Duodenal mucosa (tissue), 2 donors: ENCODE results near the gene MYBPH.

ENCODE experiments used
- H3K27ac ChIP-seq: one replicate; pipeline ENCODE4 v1.7.0; 2013; ENCODE audit warnings: low read depth, low read length
- H3K27me3 ChIP-seq, 2 donors: one replicate each; pipeline ENCODE4 v1.7.0; 2013; ENCODE audit warnings: low read length in 2 of 2, control low read depth in 1 of 2; ENCODE audit not compliant: insufficient read depth in 2 of 2, control insufficient read depth in 1 of 2
- H3K36me3 ChIP-seq, 2 donors: one replicate each; pipeline ENCODE4 v1.7.0; 2013; ENCODE audit warnings: low read length in 2 of 2, control low read depth in 1 of 2; ENCODE audit not compliant: insufficient read depth in 2 of 2, control insufficient read depth in 1 of 2
- H3K4me1 ChIP-seq, 2 donors: one replicate each; pipeline ENCODE4 v1.7.0; 2013; ENCODE audit warnings: low read length in 2 of 2, control low read depth in 1 of 2; ENCODE audit not compliant: insufficient read depth in 2 of 2, control insufficient read depth in 1 of 2
- H3K4me3 ChIP-seq, 2 donors: one replicate each; pipeline ENCODE4 v1.7.0; 2013; ENCODE audit warnings: low read length in 2 of 2, low read depth in 1 of 2
- H3K9ac ChIP-seq, 2 donors: one replicate each; pipeline ENCODE4 v1.7.0; 2013; ENCODE audit warnings: low read length in 2 of 2, low read depth in 1 of 2
- H3K9me3 ChIP-seq, 2 donors: one replicate each; pipeline ENCODE4 v1.7.0; 2013; ENCODE audit warnings: low read length in 2 of 2, control low read depth in 1 of 2; ENCODE audit not compliant: control insufficient read depth in 1 of 2

Gene MYBPH

DNA sequence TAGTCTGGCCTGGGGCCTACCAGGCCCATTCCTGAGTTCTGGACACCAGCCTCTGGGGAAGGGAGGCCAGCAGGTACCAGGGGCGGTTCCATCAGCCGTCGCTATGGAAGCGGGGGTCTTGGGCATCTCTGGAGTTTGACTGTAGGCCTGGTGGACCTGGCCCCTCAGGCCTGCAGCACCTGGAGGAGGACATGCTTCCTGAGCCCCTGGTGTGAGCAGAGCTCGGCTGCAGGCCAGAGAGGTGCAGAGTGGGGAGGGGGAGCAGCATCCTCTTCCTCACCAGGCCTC lies 7.8 kb downstream of the MYBPH start:
- H3K9ac ChIP-seq, result no peak overlapping the region
- no peaks in the 10 kb centered on the region for H3K27me3 ChIP-seq
- no peaks in the 10 kb centered on the region for H3K9me3 ChIP-seq
- no peak overlapping the region for H3K4me3 ChIP-seq
- no peaks in the 10 kb centered on the region for H3K4me1 ChIP-seq
- H3K36me3 ChIP-seq, result no peaks in the 10 kb centered on the region
- no peak overlapping the region for H3K27ac ChIP-seq

DNA sequence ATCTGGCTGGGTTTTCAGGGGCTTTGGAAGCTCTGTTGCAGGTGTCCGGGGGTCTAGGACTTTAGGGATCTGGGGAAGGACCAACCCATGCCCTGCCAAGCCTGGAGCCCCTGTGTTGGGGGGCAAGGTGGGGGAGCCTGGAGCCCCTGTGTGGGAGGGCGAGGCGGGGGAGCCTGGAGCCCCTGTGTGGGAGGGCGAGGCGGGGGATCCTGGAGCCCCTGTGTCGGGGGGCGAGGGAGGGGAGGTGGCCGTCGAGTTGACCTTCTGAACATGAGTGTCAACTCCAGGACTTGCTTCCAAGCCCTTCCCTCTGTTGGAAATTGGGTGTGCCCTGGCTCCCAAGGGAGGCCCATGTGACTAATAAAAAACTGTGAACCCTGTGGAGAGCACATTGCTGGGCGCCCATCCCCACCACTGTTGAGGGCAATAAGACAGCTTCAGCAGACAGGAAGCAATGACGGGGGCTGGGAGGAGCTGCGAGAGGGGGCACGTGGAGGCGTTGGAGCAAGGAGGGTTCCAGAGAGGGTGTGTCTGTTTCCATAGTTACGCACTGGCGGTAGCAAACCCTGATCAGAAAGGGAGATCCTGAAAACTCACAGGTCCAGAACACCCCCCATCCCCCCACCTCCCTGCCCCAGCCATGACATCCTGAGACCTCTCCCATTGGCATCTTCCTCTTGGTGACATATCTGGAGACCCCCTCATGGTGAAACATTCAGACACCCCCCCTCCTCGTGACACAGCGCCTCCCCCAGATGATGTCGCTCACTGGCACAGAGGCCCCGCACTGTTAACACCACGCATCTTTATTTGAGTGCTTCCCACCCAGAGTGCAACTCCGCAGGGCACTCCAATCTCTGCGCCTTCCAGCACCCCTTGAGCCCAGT lies 8.4 kb downstream of the MYBPH start:
- Histone ChIP-seq H3K36me3 (no peaks in the 10 kb centered on the region), H3K27ac (no peak overlapping the region), H3K27me3 (no peaks in the 10 kb centered on the region), H3K4me3 (no peak overlapping the region), H3K9me3 (no peaks in the 10 kb centered on the region), H3K4me1 (no peaks in the 10 kb centered on the region), H3K9ac (no peak overlapping the region)

DNA sequence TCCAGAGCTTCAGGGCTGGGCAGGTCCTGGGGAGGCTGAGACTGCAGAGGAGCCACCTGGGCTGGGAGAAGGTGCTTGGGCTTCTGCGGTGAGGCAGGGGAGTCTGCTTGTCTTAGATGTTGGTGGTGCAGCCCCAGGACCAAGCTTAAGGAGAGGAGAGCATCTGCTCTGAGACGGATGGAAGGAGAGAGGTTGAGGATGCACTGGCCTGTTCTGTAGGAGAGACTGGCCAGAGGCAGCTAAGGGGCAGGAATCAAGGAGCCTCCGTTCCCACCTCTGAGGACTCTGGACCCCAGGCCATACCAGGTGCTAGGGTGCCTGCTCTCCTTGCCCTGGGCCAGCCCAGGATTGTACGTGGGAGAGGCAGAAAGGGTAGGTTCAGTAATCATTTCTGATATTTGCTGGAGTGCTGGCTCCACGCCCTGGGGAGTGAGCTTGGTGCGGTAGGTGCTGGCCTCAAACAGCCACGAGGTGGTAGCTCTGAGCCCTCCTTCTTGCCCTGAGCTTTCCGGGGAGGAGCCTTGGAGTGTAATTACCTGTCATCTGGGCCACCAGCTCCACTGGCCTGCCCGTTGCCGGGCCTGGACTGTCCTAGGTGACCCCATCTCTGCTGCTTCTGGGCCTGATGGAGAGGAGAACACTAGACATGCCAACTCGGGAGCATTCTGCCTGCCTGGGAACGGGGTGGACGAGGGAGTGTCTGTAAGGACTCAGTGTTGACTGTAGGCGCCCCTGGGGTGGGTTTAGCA lies 9.3 kb downstream of the MYBPH start:
- Histone ChIP-seq H3K4me3 (no peak overlapping the region), H3K9ac (no peak overlapping the region), H3K27ac (no peak overlapping the region), H3K9me3 (no peaks in the 10 kb centered on the region), H3K4me1 (no peaks in the 10 kb centered on the region), H3K27me3 (no peaks in the 10 kb centered on the region), H3K36me3 (no peaks in the 10 kb centered on the region)

DNA sequence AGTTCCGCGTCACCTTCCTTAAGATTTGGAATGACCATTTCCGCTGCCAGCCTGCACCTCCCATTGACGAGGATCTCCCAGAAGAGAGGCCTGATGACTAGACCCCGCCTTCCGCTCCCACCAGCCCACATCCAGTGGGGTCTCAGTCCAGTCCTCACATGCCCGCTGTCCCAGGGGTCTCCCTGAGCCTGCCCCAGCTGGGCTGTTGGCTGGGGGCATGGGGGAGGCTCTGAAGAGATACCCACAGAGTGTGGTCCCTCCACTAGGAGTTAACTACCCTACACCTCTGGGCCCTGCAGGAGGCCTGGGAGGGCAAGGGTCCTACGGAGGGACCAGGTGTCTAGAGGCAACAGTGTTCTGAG lies 9.8 kb downstream of the MYBPH start:
- no peaks in the 10 kb centered on the region for H3K36me3 ChIP-seq
- no peak overlapping the region for H3K9ac ChIP-seq
- H3K4me1 ChIP-seq, result no peaks in the 10 kb centered on the region
- H3K9me3 ChIP-seq, result no peaks in the 10 kb centered on the region
- no peak overlapping the region for H3K4me3 ChIP-seq
- no peaks in the 10 kb centered on the region for H3K27me3 ChIP-seq
- no peak overlapping the region for H3K27ac ChIP-seq

DNA sequence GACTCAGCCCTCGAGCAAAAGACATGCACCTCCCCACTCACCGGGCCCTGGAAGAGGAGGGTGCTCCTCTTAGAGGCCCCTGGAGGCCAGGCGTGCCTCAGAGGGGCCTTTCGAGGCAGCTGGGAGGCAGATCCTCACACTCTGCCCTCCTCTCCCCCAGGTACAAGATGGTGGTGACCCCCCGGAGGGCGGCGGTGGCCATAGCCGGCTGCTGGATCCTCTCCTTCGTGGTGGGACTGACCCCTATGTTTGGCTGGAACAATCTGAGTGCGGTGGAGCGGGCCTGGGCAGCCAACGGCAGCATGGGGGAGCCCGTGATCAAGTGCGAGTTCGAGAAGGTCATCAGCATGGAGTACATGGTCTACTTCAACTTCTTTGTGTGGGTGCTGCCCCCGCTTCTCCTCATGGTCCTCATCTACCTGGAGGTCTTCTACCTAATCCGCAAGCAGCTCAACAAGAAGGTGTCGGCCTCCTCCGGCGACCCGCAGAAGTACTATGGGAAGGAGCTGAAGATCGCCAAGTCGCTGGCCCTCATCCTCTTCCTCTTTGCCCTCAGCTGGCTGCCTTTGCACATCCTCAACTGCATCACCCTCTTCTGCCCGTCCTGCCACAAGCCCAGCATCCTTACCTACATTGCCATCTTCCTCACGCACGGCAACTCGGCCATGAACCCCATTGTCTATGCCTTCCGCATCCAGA lies 10.4 kb downstream of the MYBPH start:
- no peaks in the 10 kb centered on the region for H3K4me1 ChIP-seq
- no peaks in the 10 kb centered on the region for H3K36me3 ChIP-seq
- H3K4me3 ChIP-seq, result no peak overlapping the region
- H3K9me3 ChIP-seq, result no peaks in the 10 kb centered on the region
- no peak overlapping the region for H3K9ac ChIP-seq
- H3K27me3 ChIP-seq, result no peaks in the 10 kb centered on the region
- H3K27ac ChIP-seq, result no peak overlapping the region

DNA sequence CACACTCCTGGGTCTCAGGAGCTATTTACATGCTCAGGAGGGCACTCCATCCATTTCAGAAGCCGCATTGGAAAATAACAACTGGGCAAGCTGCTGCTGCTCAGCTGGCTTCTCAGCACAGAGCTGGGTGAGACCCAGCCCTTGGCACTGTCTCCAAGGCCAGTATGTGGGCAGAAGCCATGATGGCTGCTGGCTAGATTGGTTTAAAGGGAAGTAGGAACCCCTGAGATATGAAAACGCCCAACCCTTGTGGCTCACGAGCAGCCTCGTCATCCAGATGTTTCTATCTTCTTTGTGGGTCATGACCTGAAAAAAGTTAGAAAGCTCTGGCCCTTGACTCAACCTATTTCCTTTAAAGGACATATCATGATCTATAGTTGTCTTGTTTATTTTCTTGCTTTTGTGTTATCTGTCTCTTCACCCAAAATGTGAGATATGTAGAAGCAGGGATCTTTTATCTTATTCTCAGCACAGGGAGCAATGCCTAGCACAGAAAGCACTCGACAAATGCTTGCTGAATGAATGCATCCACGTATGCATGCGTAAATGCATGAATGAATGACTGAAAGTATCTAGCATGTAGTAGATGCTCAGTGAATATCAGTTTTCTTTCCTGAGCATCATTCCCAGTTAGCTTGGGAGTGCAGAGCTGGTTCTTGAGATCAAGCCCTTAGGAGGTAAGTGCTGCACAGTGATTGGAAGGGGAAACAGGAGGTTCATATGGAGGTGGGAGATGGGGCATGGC lies 11.6 kb downstream of the MYBPH start:
- H3K9ac ChIP-seq, result no peak overlapping the region
- no peaks in the 10 kb centered on the region for H3K27me3 ChIP-seq
- H3K9me3 ChIP-seq, result no peaks in the 10 kb centered on the region
- no peak overlapping the region for H3K27ac ChIP-seq
- no peak overlapping the region for H3K4me3 ChIP-seq
- H3K4me1 ChIP-seq, result no peaks in the 10 kb centered on the region
- H3K36me3 ChIP-seq, result no peaks in the 10 kb centered on the region

DNA sequence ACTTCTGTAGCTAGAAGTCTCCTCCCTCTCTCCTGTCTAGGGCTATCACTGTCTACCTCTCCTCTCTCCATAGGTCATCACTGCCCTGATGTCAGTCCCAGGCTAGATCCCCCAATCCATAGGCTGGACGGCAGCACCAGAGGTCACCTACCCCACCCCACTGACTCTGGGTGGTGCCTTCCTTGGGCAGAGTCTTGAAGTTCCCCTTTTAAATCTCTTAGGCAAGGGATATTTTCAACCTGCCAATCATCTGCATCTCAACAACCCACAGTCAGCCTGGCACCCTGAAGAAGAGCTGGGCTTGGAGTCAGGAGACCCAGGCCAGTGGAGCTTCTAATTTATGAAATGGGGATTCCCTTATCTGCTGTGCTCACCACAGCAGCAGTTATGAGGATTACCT lies 13.2 kb downstream of the MYBPH start:
- Histone ChIP-seq H3K36me3 (no peaks in the 10 kb centered on the region), H3K4me3 (no peak overlapping the region), H3K9ac (no peak overlapping the region), H3K27ac (no peak overlapping the region), H3K9me3 (no peaks in the 10 kb centered on the region), H3K4me1 (no peaks in the 10 kb centered on the region), H3K27me3 (no peaks in the 10 kb centered on the region)

DNA sequence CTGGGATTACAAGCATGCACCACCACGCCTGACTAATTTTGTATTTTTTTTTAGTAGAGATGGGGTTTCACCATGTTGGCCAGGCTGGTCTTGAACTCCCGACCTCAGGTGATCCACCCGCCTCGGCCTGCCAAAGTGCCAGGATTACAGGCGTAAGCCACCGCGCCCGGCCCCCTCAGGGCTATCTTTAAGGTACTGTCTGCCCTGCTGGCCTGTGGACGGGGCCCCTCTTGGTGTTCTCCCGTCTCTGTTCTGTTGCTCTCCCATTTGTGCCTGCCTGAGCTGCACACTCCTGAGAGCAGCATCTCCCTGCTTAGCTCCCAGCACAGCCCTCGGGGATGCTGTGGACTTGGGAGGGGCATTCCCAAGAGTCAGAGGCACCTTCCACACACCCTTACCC lies 13.9 kb downstream of the MYBPH start:
- Histone ChIP-seq H3K9me3 (no peaks in the 10 kb centered on the region), H3K4me1 (no peaks in the 10 kb centered on the region), H3K36me3 (no peaks in the 10 kb centered on the region), H3K27ac (no peak overlapping the region), H3K9ac (no peak overlapping the region), H3K27me3 (no peaks in the 10 kb centered on the region), H3K4me3 (no peak overlapping the region)

DNA sequence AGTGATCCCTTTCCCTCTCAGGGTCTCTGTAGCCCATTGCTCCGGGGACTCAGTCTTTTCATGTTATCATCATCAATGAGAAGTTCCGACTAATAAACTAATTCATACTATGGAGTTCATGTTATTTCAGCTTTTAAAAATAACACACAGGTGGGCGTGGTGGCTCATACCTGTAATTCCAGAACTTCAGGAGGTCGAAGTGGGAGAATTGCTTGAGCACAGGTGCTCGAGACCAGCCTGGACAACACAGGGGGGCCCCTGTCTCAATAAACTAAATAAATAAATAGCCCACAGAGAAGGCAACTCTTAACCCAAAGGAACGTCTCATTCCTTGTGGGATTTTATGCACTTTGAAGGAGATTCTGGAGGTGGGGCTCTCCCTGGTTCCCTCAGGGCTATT lies 14.5 kb downstream of the MYBPH start:
- Histone ChIP-seq H3K36me3 (no peaks in the 10 kb centered on the region), H3K9ac (no peak overlapping the region), H3K4me3 (no peak overlapping the region), H3K27me3 (no peaks in the 10 kb centered on the region), H3K9me3 (no peaks in the 10 kb centered on the region), H3K27ac (no peak overlapping the region), H3K4me1 (peaks cover 3 to 4% of the 10 kb centered on the region in 2 donors)

DNA sequence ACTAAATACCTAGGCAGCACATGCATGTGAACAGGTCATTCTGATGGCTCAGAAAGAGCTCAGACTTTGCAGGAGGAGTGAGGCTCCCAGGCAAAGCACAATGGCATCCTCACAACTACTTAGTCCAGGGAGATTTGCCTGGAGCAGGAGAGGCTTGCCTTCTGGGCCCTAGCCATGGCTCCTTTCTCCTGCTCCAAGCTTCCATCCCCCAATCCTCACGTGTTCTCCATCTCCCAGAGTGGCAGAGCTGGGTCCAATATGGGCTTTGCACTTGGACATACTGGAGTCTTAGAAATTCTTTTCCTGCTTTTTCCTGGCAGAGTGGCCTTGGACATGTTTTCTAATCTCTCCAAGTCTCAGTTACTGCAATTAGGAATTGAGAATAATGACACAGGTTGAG lies 15.8 kb downstream of the MYBPH start:
- no peaks in the 10 kb centered on the region for H3K36me3 ChIP-seq
- H3K27me3 ChIP-seq, result no peaks in the 10 kb centered on the region
- H3K4me3 ChIP-seq, result no peak overlapping the region
- no peak overlapping the region for H3K27ac ChIP-seq
- H3K9ac ChIP-seq, result no peak overlapping the region
- peaks cover 3 to 5% of the 10 kb centered on the region in 2 donors for H3K4me1 ChIP-seq
- H3K9me3 ChIP-seq, result no peaks in the 10 kb centered on the region
